Liver (tissue), 9 donors: ENCODE data around the gene CYB561. TPM values are rescaled to one million over a fixed set of nuclear protein-coding genes. Genes with fewer than 3 reads are reported as not detected.

Experiments used
- DNase-seq: peaks from one replicate; pipeline ENCODE4 v3.0.0-alpha.2; 2017; ENCODE audit warnings: low spot score
- H3K27ac ChIP-seq, 2 donors: one replicate each; pipeline ENCODE4 v1.7.0; 2013; ENCODE audit warnings: inconsistent platforms in 2 of 2, low read length in 2 of 2, control low read depth in 1 of 2, low read depth in 1 of 2, mild to moderate bottlenecking in 1 of 2
- H3K27me3 ChIP-seq, 4 donors: one replicate each; pipeline versions ENCODE4 v1.6.1 to v1.7.0; 2013; ENCODE audit warnings: low read length in 3 of 4, inconsistent platforms in 1 of 4, mild to moderate bottlenecking in 1 of 4, moderate library complexity in 1 of 4; ENCODE audit not compliant: control insufficient read depth in 4 of 4, insufficient read depth in 4 of 4
- H3K36me3 ChIP-seq, 4 donors: one replicate each; pipeline versions ENCODE4 v1.6.1 to v1.7.0; 2013; ENCODE audit warnings: low read length in 3 of 4, mild to moderate bottlenecking in 3 of 4, low read depth in 1 of 4, moderate library complexity in 1 of 4; ENCODE audit not compliant: control insufficient read depth in 4 of 4, insufficient read depth in 3 of 4
- H3K4me1 ChIP-seq, 4 donors: one replicate each; pipeline versions ENCODE4 v1.6.1 to v1.7.0; 2013; ENCODE audit warnings: low read length in 3 of 4, mild to moderate bottlenecking in 3 of 4, moderate library complexity in 1 of 4; ENCODE audit not compliant: control insufficient read depth in 4 of 4, insufficient read depth in 4 of 4
- H3K4me3 ChIP-seq, 3 donors: one replicate each; pipeline versions ENCODE4 v1.6.1 to v1.7.0; 2013; ENCODE audit warnings: low read length in 3 of 3, control low read depth in 1 of 3, low read depth in 1 of 3, mild to moderate bottlenecking in 1 of 3
- H3K9ac ChIP-seq, 2 donors: one replicate each; pipeline ENCODE4 v1.7.0; 2013; ENCODE audit warnings: low read length in 2 of 2, mild to moderate bottlenecking in 2 of 2, moderate library complexity in 2 of 2, control low read depth in 1 of 2, low read depth in 1 of 2
- H3K9me3 ChIP-seq, 4 donors: one replicate each; pipeline versions ENCODE4 v1.6.1 to v1.7.0; 2013; ENCODE audit warnings: low read length in 3 of 4; ENCODE audit not compliant: control insufficient read depth in 4 of 4
- ATF3 ChIP-seq: IDR thresholded peaks from 2 replicates; pipeline ENCODE4 v1.6.1; 2016; ENCODE audit warnings: antibody characterized with exemption
- CTCF ChIP-seq: fragments of 150-350 bp; IDR thresholded peaks from 2 replicates; pipeline ENCODE4 v1.5.1; 2017; ENCODE audit warnings: improper control_type of control experiment, low read depth, low read length; ENCODE audit not compliant: missing input control
- EGR1 ChIP-seq, 2 donors: IDR thresholded peaks; 2 replicates each; pipeline ENCODE4 v1.6.1; 2016 to 2018; ENCODE audit warnings: antibody characterized with exemption in 2 of 2, low read depth in 2 of 2
- FOXA1 ChIP-seq: IDR thresholded peaks from 2 replicates; pipeline ENCODE4 v1.6.1; 2016; ENCODE audit warnings: antibody characterized with exemption
- FOXA2 ChIP-seq: IDR thresholded peaks from 2 replicates; pipeline ENCODE4 v1.6.1; 2016; ENCODE audit warnings: antibody characterized with exemption
- GABPA ChIP-seq, 2 donors: IDR thresholded peaks in 1 of 2; conservative IDR thresholded peaks in 1 of 2; 2 replicates each; pipeline ENCODE4 v1.6.1; 2016; ENCODE audit warnings: antibody characterized with exemption in 2 of 2, mild to moderate bottlenecking in 1 of 2, moderate library complexity in 1 of 2
- HNF4A ChIP-seq, 2 donors: conservative IDR thresholded peaks; 2 replicates each; pipeline ENCODE4 v1.6.1; 2016; ENCODE audit warnings: antibody characterized with exemption in 2 of 2, mild to moderate bottlenecking in 2 of 2
- HNF4G ChIP-seq: IDR thresholded peaks from 2 replicates; pipeline ENCODE4 v1.6.1; 2016; ENCODE audit warnings: antibody characterized with exemption
- MAX ChIP-seq: IDR thresholded peaks from 2 replicates; pipeline ENCODE4 v1.6.1; 2016; ENCODE audit warnings: antibody characterized with exemption
- NR2F2 ChIP-seq: IDR thresholded peaks from 2 replicates; pipeline ENCODE4 v1.6.1; 2016; ENCODE audit warnings: antibody characterized with exemption
- RAD21 ChIP-seq, 2 donors: IDR thresholded peaks; 2 replicates each; pipeline ENCODE4 v1.6.1; 2016; ENCODE audit warnings: antibody characterized with exemption in 2 of 2, mild to moderate bottlenecking in 2 of 2
- REST ChIP-seq: IDR thresholded peaks from 2 replicates; pipeline ENCODE4 v1.6.1; 2016; ENCODE audit warnings: antibody characterized with exemption, mild to moderate bottlenecking
- RXRA ChIP-seq, 2 donors: IDR thresholded peaks; 2 replicates each; pipeline ENCODE4 v1.6.1; 2017 to 2018; ENCODE audit warnings: antibody characterized with exemption in 2 of 2, mild to moderate bottlenecking in 1 of 2
- SP1 ChIP-seq: IDR thresholded peaks from 2 replicates; pipeline ENCODE4 v1.6.1; 2018; ENCODE audit warnings: antibody characterized with exemption, mild to moderate bottlenecking
- TAF1 ChIP-seq: conservative IDR thresholded peaks from 2 replicates; pipeline ENCODE4 v1.6.1; 2016; ENCODE audit warnings: antibody characterized with exemption, mild to moderate bottlenecking
- YY1 ChIP-seq: IDR thresholded peaks from 2 replicates; pipeline ENCODE4 v1.6.1; 2016; ENCODE audit warnings: antibody characterized with exemption, mild to moderate bottlenecking
- ZBTB33 ChIP-seq: IDR thresholded peaks from 2 replicates; pipeline ENCODE4 v1.6.1; 2016; ENCODE audit warnings: antibody characterized with exemption
- WGBS: extraction: QIAGEN DNeasy Blood & Tissue Kit; methylation state at CpG from one replicate; pipeline ENCODE4 v1.1.7; 2013; 5-methylcytosine and 5-hydroxymethylcytosine counted together
- polyA plus RNA-seq, 2 donors: library from polyadenylated mRNA; stranded (reverse) in 1 of 2; unstranded in 1 of 2; fragments of 200-250 nt in 1 of 2; fragments of >200 nt in 1 of 2; fragmentation: Nextera tagmentation in 1 of 2; extraction: Ambion mirVana in 1 of 2; gene quantifications; one replicate each; pipeline versions ENCODE4 v1.2.1 to v1.2.3, GENCODE V29; 2013 to 2015
- total RNA-seq, 2 donors: library from RNA; depleted of rRNA; stranded (reverse); fragments of >200 nt; gene quantifications; one replicate each; pipeline ENCODE4 v1.2.3, GENCODE V29; 2014
- donor health status: healthy.
- donor health status: healthy.
- donor health status: healthy.
- donor health status: healthy.
- donor health status: healthy.

Gene CYB561
- total and polyA plus RNA-seq, 4 donors: 0.93 to 18.5 (median 12.9) TPM

- TF ChIP-seq RXRA (IDR thresholded peaks at IDR 0.05): no peak
These were observed 30.4 kb upstream of the CYB561 start (continued) for GRCh38 chr17:63476459-63476853.

GRCh38 chr17:63475491-63476412, 29.6 kb upstream of the CYB561 start:
- Histone ChIP-seq H3K9ac (no peak overlapping the region), H3K27me3 (peaks cover 0 to 8% (median 4%) of the 10 kb centered on the region in 4 donors), H3K4me3 (no peak overlapping the region), H3K27ac (no peak overlapping the region), H3K4me1 (peaks cover 5 to 16% (median 10%) of the 10 kb centered on the region in 4 donors), H3K36me3 (no peaks in the 10 kb centered on the region), H3K9me3 (no peaks in the 10 kb centered on the region)
- TF ChIP-seq ATF3 (no peak), RXRA (IDR thresholded peaks at IDR 0.05) (no peak), FOXA2 (no peak), CTCF (no peak), MAX (no peak), REST (no peak), HNF4G (no peak), TAF1 (no peak), YY1 (no peak), NR2F2 (no peak), RAD21 (IDR thresholded peaks at IDR 0.05) (no peak), ZBTB33 (no peak), EGR1 (IDR thresholded peaks at IDR 0.05; ENCODE audit: low read depth in 2 of 2) (no peak), GABPA (IDR thresholded peaks at IDR 0.05 in 1 of 2, conservative IDR thresholded peaks at IDR 0.05 in 1 of 2) (no peak), HNF4A (conservative IDR thresholded peaks at IDR 0.05) (no peak), FOXA1 (no peak), SP1 (no peak)
- DNase-seq: no peak
- 55% methylated on average over 28 of the region's 28 CpGs for WGBS
